Psoas muscle (tissue), 8 donors: ENCODE data around the gene GTF3C1. TPM values are rescaled to one million over a fixed set of nuclear protein-coding genes. Genes with fewer than 3 reads are reported as not detected.

Experiments
- ATAC-seq, 4 donors: fragments of 200-7000 bp; cut with Tn5 transposase; one replicate each; pipeline ENCODE4 v1.9.1; 2020; ENCODE audit warnings: moderate library complexity in 3 of 4, mild to moderate bottlenecking in 2 of 4
- DNase-seq, 2 donors: peaks; one replicate each; pipeline ENCODE4 v3.0.0-alpha.2; 2020
- H3K27ac ChIP-seq: fragments of 200-600 bp; one replicate; pipeline ENCODE4 v1.8.0; 2022
- H3K27me3 ChIP-seq, 3 donors: fragments of 200-600 bp in 1 of 3; one replicate each; pipeline versions ENCODE4 v1.6.1 to v1.8.0; 2013 to 2022; ENCODE audit warnings: low read length in 2 of 3, mild to moderate bottlenecking in 2 of 3, moderate library complexity in 1 of 3; ENCODE audit not compliant: insufficient read depth in 3 of 3
- H3K36me3 ChIP-seq, 2 donors: fragments of 200-600 bp in 1 of 2; one replicate each; pipeline versions ENCODE4 v1.6.1 to v1.8.0; 2013 to 2022; ENCODE audit warnings: low read depth in 1 of 2, mild to moderate bottlenecking in 1 of 2, moderate library complexity in 1 of 2; ENCODE audit not compliant: insufficient read depth in 1 of 2
- H3K4me1 ChIP-seq: fragments of 200-600 bp; one replicate; pipeline ENCODE4 v1.8.0; 2022
- H3K4me3 ChIP-seq: fragments of 200-600 bp; one replicate; pipeline ENCODE4 v1.8.0; 2022; ENCODE audit warnings: mild to moderate bottlenecking
- H3K9me3 ChIP-seq: fragments of 200-600 bp; one replicate; pipeline ENCODE4 v1.8.0; 2022
- CTCF ChIP-seq: fragments of 200-600 bp; IDR thresholded peaks from one replicate; pipeline ENCODE4 v1.8.0; 2022; ENCODE audit warnings: antibody characterized with exemption
- WGBS, 3 donors: extraction: QIAGEN DNeasy Blood & Tissue Kit; methylation state at CpG; one replicate each; pipeline versions ENCODE4 v1.1.6 to v1.1.7; 2013; 5-methylcytosine and 5-hydroxymethylcytosine counted together
- intact Hi-C, 2 donors: fragments of 100-400 bp; cut with DNase I; formaldehyde crosslinking; loops; one replicate each; pipeline versions ENCODE4 v1.11.0 to v1.14.2; 2022
- polyA plus RNA-seq, 3 donors: library from polyadenylated mRNA; stranded (reverse); fragments of 200-250 nt; gene quantifications; one replicate each; pipeline ENCODE4 v1.2.3, GENCODE V29; 2013
- total RNA-seq, 4 donors: library from RNA; stranded (reverse); fragmentation: NEBNext Ultra II Directional in 2 of 4; extraction: Animal tissue kit (Norgen Biotek cat#: 25700) in 2 of 4; gene quantifications; one replicate each; pipeline versions ENCODE4 v1.2.1 to v1.2.4, GENCODE V29; 2021 to 2023
- donor health status: healthy with polysubstance abuse.
- donor health status: DM: no; HTN: no; CAD: no; lungs with moderate emphysema.
- donor health status: Bipolar disorder and iron deficiency.
- donor health status: healthy.
- donor health status: DM: yes; HTN: yes; CAD: no.
- donor health status: DM: no; HTN: no; CAD: no.
- donor health status: DM: no; HTN: no; CAD: no.
- donor health status: DM: yes; HTN: yes; CAD: no.

GTF3C1 gene
- total and polyA plus RNA-seq, 7 donors: 35.2 to 95.5 (median 50.6) TPM

- Histone ChIP-seq H3K27me3 (no peaks in the 10 kb centered on the region), H3K4me3 (no peak overlapping the region), H3K4me1 (peaks cover 24% of the 10 kb centered on the region), H3K9me3 (no peaks in the 10 kb centered on the region), H3K36me3 (peaks cover 9 to 99% of the 10 kb centered on the region in 2 donors), H3K27ac (no peak overlapping the region)
- WGBS, 3 donors: 39 to 78% (median 48%) methylated on average over 9 of the region's 9 CpGs
- TF ChIP-seq CTCF: no peak
- DNase-seq (no peak), ATAC-seq (no peak)
- intact Hi-C loops: no loop called here
These were observed 64.6 kb downstream of the GTF3C1 start for GRCh38 chr16:27485126-27485525.

- 81 to 89% (median 82%) methylated on average over 5 of the region's 5 CpGs for WGBS, 3 donors
- intact Hi-C loops: loop anchor here in 1 of 2 donors (5.0 kb wide), 1 partner anchor 49 kb away; no protein-coding TSS in a partner anchor
- Histone ChIP-seq H3K4me3 (no peak overlapping the region), H3K9me3 (no peaks in the 10 kb centered on the region), H3K4me1 (peaks cover 24% of the 10 kb centered on the region), H3K27me3 (no peaks in the 10 kb centered on the region), H3K27ac (peak overlapping the region; percentile 76), H3K36me3 (peaks cover 4 to 99% of the 10 kb centered on the region in 2 donors)
- TF ChIP-seq CTCF: no peak
- DNase-seq (no peak), ATAC-seq (peak; percentile 28 to 51 (median 44))
These were observed 66.1 kb downstream of the GTF3C1 start for GRCh38 chr16:27483624-27484023.

- no peaks in the 10 kb centered on the region for H3K27me3 ChIP-seq
- peak overlapping the region; percentile 76 for H3K27ac ChIP-seq
- 38 to 39% (median 38%) methylated on average over 5 of the region's 5 CpGs for WGBS, 3 donors
- TF ChIP-seq CTCF: no peak
- intact Hi-C loops: loop anchor here in 1 of 2 donors (5.0 kb wide), 1 partner anchor 49 kb away; no protein-coding TSS in a partner anchor
- H3K4me3 ChIP-seq: no peak overlapping the region
- peaks cover 7 to 99% of the 10 kb centered on the region in 2 donors for H3K36me3 ChIP-seq
- DNase-seq (no peak), ATAC-seq (peak; percentile 72 to 85 (median 78))
- H3K9me3 ChIP-seq: no peaks in the 10 kb centered on the region
- H3K4me1 ChIP-seq: peaks cover 24% of the 10 kb centered on the region
These were observed 66.7 kb downstream of the GTF3C1 start for GRCh38 chr16:27483088-27483437.

GRCh38 chr16:27482397-27483087, 67.2 kb downstream of the GTF3C1 start:
- Histone ChIP-seq H3K4me3 (no peak overlapping the region), H3K36me3 (peaks cover 7 to 99% of the 10 kb centered on the region in 2 donors), H3K4me1 (peaks cover 24% of the 10 kb centered on the region), H3K9me3 (no peaks in the 10 kb centered on the region), H3K27ac (peak overlapping the region; percentile 76), H3K27me3 (no peaks in the 10 kb centered on the region)
- TF ChIP-seq CTCF: no peak
- intact Hi-C loops: loop anchor here in 1 of 2 donors (5.0 kb wide), 1 partner anchor 50 kb away; no protein-coding TSS in a partner anchor
- ATAC-seq (peak; percentile 71 to 79 (median 75)), DNase-seq (peak in 1 of 2 donors; percentile 70)
- 38 to 71% (median 38%) methylated on average over 10 of the region's 10 CpGs for WGBS, 3 donors
